ENCODE results near the gene SLC1A6.
A peak's percentile ranks its signal among the peaks of the same experiment; 100 is the strongest.

SLC1A6 gene

DNA sequence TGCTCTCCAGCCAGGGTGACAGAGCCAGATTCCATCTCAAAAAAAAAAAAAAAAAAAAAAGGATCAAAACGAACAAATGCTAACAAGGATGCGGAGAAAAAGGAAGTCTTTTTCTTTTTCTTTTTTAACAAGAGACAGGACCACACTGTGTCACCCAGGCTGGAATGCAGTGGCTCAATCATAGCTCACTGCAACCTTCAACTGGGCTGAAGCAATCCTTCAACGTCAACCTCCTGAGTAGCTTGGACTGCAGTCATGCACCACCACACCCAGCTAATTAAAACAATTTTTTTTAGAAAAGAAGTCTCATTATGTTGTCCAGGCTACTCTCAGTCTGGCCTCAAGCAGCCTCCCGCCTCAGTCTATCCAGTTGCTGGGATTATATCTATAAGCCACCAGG lies 73.0 kb downstream of the SLC1A6 start:
- TF ChIP-seq, protein P1, sequence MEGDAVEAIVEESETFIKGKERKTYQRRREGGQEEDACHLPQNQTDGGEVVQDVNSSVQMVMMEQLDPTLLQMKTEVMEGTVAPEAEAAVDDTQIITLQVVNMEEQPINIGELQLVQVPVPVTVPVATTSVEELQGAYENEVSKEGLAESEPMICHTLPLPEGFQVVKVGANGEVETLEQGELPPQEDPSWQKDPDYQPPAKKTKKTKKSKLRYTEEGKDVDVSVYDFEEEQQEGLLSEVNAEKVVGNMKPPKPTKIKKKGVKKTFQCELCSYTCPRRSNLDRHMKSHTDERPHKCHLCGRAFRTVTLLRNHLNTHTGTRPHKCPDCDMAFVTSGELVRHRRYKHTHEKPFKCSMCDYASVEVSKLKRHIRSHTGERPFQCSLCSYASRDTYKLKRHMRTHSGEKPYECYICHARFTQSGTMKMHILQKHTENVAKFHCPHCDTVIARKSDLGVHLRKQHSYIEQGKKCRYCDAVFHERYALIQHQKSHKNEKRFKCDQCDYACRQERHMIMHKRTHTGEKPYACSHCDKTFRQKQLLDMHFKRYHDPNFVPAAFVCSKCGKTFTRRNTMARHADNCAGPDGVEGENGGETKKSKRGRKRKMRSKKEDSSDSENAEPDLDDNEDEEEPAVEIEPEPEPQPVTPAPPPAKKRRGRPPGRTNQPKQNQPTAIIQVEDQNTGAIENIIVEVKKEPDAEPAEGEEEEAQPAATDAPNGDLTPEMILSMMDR (IDR thresholded peaks at IDR 0.05; ENCODE audit: low read length, missing control alignments) = no peak
- H3K4me3 ChIP-seq (replicated peaks; ENCODE audit: low read depth, low read length) = no peak overlapping the region
- DNase-seq (ENCODE audit: low read depth) = no peak

DNA sequence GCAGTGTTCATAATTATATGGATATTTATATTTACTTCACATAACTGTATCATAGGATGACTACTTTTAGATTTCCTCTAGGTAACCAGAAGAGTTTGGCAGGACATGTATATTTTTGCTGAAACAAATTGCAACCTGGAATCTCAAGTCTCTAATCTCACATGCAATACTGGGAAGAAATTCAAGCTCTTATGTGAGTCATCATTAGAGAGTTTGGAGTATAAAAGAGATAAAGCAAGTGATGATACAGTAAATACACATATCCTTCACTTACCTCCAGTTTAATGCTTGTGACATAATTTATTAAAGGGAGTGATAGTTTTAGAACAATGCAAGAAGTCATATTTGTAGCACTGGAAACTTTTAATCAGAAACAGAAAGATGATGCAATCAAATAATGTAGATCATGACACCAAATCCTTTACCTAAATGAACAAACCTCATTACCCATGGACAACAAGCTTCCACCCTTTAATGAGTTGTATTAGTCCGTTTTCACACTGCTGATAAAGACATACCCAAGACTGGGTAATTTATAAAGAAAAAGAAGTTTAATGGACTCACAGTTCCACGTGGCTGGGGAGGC lies 77.9 kb downstream of the SLC1A6 start:
- H3K4me3 ChIP-seq (replicated peaks; ENCODE audit: low read depth, low read length) = no peak overlapping the region
- peak; percentile 0 for DNase-seq (ENCODE audit: low read depth)
- TF ChIP-seq, protein P1 (IDR thresholded peaks at IDR 0.05; ENCODE audit: low read length, missing control alignments) = no peak
